GM12891 (cell line): ENCODE data around the gene TTC28.

Source experiments
- DNase-seq: peaks from one replicate; pipeline ENCODE4 v3.0.0; 2011; ENCODE audit warnings: low spot score; ENCODE audit not compliant: insufficient read length
- FAIRE-seq: peaks from 2 replicates; lab custom pipeline; 2011; peaks lifted over from hg19 to GRCh38; lab: Jason Lieb, UNC
- PAX5 ChIP-seq: IDR thresholded peaks from 2 replicates; pipeline ENCODE4 v1.6.1; 2011; ENCODE audit warnings: low read length, moderate library complexity, mild to moderate bottlenecking; ENCODE audit not compliant: insufficient read depth, severe bottlenecking
- POLR2A ChIP-seq: IDR thresholded peaks from 2 replicates; pipeline ENCODE4 v1.6.1; 2011; ENCODE audit warnings: low read depth, low read length, control low read depth
- POLR2AphosphoS5 ChIP-seq: IDR thresholded peaks from 2 replicates; pipeline ENCODE4 v1.6.1; 2011; ENCODE audit warnings: low read depth, low read length, control low read depth
- POU2F2 ChIP-seq: IDR thresholded peaks from 2 replicates; pipeline ENCODE4 v1.6.1; 2011; ENCODE audit warnings: low read depth, mild to moderate bottlenecking, control low read depth, low read length, moderate library complexity
- SPI1 ChIP-seq: IDR thresholded peaks from 2 replicates; pipeline ENCODE4 v1.6.1; 2011; ENCODE audit warnings: low read depth, low read length, control low read depth
- TAF1 ChIP-seq: IDR thresholded peaks from 2 replicates; pipeline ENCODE4 v1.6.1; 2011; ENCODE audit warnings: low read depth, low read length, control low read depth

TTC28 gene

DNA sequence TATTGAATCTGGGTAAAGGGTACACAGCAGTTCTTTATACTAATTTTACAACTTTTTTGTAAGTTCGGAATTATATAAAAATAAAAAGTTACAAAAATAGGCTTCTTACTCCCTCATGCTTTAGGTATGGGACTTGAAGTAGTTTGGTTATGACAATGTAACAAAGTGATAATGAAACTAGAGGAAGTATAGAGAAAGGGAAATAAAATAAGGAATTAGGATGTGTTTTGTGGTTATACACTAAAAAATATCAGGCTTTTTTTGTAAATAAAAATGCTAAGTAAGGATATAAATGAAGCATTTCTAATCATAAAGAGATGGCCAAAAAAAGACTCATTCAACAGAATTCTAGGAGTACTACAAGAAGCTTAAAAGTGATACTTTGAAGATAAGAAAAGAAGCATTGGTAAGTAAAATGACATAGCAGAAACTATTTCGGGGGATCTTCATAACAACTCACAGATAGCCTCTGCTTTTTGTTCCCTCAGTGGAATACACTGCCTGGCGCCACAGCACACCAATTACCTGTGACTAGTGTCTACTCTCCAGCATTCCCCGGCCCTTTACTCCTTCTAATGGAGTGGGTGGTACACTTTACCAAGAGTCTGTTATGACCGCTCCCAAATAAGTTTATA, 437.9 kb downstream of the TTC28 start:
- FAIRE-seq (no peak), DNase-seq (no peak)
- no peak for TF ChIP-seq PAX5
- no peak for TF ChIP-seq SPI1
- no peak for TF ChIP-seq TAF1
- TF ChIP-seq POU2F2, result no peak
- TF ChIP-seq POLR2A, result no peak
- TF ChIP-seq POLR2AphosphoS5, result no peak

DNA sequence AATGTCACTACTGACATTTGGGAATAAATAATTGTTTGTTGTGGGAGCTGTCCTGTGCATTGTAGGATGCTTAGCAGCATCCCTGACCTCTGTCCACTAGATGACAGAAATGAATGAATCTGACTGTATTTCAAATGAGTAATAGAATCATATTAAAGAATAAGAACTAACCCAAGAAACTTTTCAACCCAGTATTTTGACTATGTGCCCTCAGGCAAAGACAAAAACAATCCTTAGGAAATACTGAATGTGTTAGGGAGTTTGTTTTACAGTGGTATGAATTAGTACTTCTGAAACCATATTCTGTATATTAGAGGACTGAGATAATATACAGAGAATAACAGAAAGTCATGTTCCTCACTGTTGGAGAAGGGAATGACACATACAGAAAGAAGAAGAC, 439.7 kb downstream of the TTC28 start:
- TF ChIP-seq POLR2A (no peak), POU2F2 (no peak), POLR2AphosphoS5 (no peak), PAX5 (no peak), SPI1 (no peak), TAF1 (no peak)
- FAIRE-seq, result no peak
- DNase-seq, result no peak

DNA sequence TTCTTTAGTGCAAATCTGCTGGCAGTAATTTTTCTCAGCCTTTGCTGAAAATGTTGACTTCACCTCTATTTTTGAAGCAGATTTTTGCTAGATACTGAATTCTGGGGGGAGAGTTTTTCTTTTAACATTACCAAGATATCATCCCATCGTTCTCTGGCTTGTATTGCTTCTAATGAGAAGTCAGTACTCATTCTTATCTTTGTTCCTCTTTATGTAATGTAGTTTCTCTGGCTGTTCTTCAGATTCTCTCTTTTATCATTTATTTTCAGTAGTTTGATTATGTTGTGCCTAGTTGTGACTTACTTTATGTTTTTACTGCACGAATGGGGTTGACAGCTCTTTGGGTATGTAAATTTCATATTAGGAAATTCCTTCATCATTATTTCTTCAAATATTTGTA, 441.9 kb downstream of the TTC28 start:
- no peak for DNase-seq
- FAIRE-seq, result no peak
- TF ChIP-seq PAX5 (no peak), POU2F2 (no peak), TAF1 (no peak), POLR2AphosphoS5 (no peak), POLR2A (no peak), SPI1 (no peak)

DNA sequence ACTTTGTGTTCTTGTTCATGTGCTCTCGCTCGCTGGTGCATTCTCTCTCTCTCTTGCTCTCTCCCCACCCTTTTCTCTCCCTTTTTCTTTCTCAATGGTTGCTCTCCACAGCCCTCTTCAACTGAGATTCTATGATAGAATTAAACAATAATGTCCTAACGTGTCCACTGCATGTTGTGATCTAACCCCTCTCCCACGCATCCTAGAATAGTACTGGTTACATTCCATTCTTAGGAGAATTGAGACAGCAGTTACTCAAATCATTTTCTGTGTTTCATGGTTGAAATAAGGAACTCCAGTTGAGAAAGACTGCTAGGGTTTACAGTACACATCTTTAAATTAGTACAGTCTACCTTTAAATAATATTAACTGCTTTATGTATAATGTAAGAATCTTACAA, 442.5 kb downstream of the TTC28 start:
- DNase-seq (no peak), FAIRE-seq (no peak)
- no peak for TF ChIP-seq POLR2AphosphoS5

DNA sequence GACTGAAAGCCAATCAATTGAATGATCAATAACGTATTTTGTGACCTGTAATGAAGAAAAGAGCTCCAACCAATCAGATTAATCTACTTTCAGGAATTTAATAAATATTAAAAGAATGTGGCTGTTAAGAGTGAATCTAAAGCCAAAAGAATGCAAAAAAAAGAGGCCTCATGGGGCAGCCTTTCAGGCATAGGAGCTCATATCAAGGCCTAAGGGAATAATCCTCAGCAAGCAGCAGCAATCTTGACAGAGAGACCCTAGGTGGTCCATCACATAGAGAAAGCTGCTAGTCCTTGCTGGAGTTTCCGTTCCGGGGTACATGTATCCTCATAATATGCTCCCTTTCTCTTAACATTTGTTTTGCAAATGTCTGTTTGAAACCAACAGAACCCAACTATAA, 447.4 kb downstream of the TTC28 start:
- DNase-seq (no peak), FAIRE-seq (no peak)
- no peak for TF ChIP-seq POLR2A
- TF ChIP-seq PAX5, result no peak
- no peak for TF ChIP-seq POU2F2
- no peak for TF ChIP-seq POLR2AphosphoS5
- TF ChIP-seq SPI1, result no peak
- no peak for TF ChIP-seq TAF1

DNA sequence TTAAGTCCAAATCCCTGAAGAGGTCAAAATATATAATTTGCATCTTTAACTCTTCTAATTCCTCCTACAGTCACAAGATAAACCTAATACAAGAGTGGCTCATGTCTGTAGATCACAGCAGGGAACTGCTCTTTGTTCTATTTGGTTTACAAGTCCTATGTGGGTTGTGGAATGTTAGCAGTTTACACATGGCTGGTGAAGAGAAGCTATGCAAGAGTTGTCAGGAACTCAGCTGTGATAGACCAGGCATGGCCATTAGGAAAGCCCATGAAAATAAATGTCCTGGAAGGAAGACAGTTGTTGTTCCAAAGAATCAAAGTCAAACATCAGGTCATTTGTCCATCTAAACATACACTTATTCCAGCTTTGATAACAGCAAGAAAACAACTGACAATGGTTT, 448.2 kb downstream of the TTC28 start:
- DNase-seq (no peak), FAIRE-seq (no peak)
- TF ChIP-seq POU2F2 (no peak), POLR2AphosphoS5 (no peak), POLR2A (no peak), PAX5 (no peak), TAF1 (no peak), SPI1 (no peak)

DNA sequence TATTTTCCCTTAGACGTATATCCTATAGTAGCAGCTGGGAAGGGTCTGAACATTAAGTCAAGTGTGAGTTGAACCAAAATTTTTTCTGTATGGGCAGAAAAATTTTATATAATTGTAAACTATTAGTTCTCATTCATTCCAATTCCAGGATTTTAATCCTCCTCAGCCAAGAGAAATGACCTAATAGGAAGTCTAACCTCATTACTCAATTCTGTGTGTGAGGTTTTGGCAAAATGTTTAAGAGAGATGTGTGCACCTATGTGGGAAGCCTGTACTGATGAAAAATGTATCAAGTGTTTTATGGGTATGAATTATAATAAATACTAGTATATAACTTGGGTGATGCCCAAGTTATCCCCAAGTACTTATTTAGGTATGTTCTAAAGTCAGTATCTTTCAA, 449.0 kb downstream of the TTC28 start:
- FAIRE-seq (no peak), DNase-seq (no peak)
- no peak for TF ChIP-seq POLR2AphosphoS5
- no peak for TF ChIP-seq SPI1

DNA sequence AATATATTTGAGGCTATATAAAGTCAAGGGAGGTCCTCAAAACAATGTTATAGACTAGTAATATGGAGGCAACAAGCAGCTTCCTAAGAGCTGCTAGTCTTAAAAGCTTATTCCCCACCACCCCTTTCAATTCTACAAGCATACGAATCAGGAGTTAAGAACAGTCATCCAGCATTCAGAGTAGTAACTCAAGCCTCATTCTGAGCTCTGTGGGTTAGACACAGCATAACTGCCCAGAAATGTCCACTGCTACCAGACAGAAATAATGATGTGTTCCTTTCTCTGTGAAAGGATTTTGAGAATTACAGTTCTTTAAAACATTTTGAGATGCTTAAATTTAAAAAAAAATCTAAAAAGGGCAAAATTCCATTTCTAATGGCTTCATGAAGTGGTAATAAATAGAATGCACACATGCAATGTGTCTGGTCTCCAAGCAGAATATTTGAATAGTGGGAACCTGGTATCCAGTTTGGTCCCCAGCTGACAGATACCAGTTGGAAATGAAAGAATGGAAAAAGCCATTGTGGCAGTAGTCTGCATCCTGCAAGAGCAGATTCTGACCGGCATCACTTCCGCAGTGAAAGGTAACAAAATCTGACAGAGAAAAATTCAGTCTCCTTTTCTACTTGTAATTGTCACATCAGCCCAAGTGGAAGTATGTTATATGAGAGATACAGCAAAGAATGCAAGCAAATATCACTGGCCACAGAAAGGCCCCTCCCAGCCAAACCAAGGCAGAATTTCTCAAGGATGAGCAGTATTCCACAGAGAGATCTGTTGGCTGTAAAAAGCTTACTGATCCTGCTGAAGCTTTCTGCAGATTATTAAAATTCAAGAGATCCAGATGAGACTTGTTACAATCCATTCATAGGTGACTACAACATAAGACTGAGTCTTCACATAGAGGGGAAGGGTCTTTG, 449.8 kb downstream of the TTC28 start:
- DNase-seq (no peak), FAIRE-seq (no peak)
- TF ChIP-seq SPI1 (no peak), POLR2AphosphoS5 (no peak), PAX5 (no peak), POLR2A (no peak), TAF1 (no peak), POU2F2 (no peak)

DNA sequence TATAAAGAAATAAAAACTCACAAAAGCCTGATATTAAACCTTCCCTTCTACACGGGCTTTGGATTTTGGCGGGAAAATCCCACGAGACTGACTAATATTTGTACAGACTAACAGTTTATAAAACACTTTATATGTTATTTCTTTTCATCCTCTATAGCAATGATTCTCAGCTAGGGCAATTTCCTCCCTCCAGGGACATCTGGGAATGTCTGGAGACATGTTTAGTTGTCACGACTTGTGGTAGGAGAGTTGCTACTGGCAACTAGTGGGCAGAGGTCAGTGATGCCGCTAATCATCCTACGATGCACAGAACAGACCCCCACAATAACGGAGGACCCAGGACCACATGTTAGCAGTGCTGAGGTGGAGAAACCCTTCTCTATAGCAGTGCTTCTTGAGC, 455.8 kb downstream of the TTC28 start:
- FAIRE-seq (no peak), DNase-seq (no peak)

More for the DNA sequence above, 455.8 kb downstream of the TTC28 start:
- TF ChIP-seq POLR2AphosphoS5, result no peak
- no peak for TF ChIP-seq POLR2A
- TF ChIP-seq TAF1, result no peak
- TF ChIP-seq PAX5, result no peak
- TF ChIP-seq SPI1, result no peak
- no peak for TF ChIP-seq POU2F2
